ENCODE measurements around the gene SESTD1. TPM values are rescaled to one million over a fixed set of nuclear protein-coding genes. Genes with fewer than 3 reads are reported as not detected.
A peak's percentile ranks its signal among the peaks of the same experiment; 100 is the strongest.

SESTD1 gene
- total RNA-seq, 3 donors from 2014 or later, result 54.1 to 137 (median 54.9) TPM

DNA sequence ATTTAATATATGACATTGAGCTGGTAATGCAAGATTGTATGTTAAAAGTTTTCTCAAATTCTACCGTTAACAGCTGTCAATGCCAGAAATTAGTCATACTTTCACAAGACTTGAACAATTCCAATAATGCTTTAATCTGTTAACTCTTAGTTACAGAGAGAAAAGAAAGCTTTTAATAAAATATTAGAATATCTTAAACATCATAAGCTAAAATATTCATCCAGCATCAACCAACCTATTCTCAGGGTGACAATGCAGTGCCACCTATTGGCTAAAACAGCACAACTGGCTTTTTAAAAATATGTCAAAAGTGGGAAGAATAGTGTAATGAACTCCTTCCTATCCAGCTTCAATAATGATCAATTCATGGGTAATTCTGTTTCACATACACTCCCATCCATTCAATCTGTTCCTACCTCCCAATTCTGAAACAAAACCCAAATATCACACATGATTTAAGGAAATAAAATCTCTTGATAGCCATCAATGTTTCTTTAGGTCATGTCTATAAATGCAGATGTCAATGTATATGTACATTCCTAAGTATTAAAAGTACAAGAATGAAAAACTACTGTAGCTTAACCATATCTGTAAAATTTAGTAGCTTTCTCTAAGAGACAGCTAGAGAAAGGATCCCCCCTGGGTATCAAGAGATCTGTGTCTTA lies 134.9 kb downstream of the SESTD1 start:
- Histone ChIP-seq H3K27ac (no peak overlapping the region), H3K4me1 (no peaks in the 10 kb centered on the region), H3K27me3 (no peaks in the 10 kb centered on the region), H3K36me3 (peaks cover 4% of the 10 kb centered on the region), H3K4me3 (no peak overlapping the region), H3K9me3 (no peaks in the 10 kb centered on the region)
- intact Hi-C loops (cut with DNase I; ENCODE audit: low total_unique reads), result no loop called here
- no peak for TF ChIP-seq POLR2A (IDR thresholded peaks at IDR 0.05)
- TF ChIP-seq, protein P1, sequence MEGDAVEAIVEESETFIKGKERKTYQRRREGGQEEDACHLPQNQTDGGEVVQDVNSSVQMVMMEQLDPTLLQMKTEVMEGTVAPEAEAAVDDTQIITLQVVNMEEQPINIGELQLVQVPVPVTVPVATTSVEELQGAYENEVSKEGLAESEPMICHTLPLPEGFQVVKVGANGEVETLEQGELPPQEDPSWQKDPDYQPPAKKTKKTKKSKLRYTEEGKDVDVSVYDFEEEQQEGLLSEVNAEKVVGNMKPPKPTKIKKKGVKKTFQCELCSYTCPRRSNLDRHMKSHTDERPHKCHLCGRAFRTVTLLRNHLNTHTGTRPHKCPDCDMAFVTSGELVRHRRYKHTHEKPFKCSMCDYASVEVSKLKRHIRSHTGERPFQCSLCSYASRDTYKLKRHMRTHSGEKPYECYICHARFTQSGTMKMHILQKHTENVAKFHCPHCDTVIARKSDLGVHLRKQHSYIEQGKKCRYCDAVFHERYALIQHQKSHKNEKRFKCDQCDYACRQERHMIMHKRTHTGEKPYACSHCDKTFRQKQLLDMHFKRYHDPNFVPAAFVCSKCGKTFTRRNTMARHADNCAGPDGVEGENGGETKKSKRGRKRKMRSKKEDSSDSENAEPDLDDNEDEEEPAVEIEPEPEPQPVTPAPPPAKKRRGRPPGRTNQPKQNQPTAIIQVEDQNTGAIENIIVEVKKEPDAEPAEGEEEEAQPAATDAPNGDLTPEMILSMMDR (IDR thresholded peaks at IDR 0.05), result peak in 1 of 3 donors; percentile 25
- TF ChIP-seq POLR2AphosphoS5 (IDR thresholded peaks at IDR 0.05), result no peak
- DNase-seq (ENCODE audit: low spot score in 2 of 2), result no peak

DNA sequence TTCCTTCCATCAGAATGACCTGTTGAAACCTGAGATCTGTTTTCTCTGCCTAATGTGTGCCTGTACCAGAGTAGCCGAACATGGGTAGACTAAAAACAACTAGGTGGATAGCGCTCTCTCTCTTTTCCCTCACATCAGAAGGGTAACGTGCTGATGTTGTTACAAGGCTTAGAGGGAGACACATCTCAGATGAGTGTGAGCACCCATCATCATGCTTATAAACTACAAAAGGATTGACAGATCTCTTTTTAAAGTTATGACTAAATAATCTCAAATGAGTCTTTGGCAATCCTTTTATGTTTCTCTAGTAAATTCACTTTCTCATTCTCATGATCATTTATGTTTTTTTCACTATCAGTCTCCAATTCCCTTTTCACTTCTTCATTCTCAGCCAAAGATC lies 139.2 kb downstream of the SESTD1 start:
- no peaks in the 10 kb centered on the region for H3K36me3 ChIP-seq

DNA sequence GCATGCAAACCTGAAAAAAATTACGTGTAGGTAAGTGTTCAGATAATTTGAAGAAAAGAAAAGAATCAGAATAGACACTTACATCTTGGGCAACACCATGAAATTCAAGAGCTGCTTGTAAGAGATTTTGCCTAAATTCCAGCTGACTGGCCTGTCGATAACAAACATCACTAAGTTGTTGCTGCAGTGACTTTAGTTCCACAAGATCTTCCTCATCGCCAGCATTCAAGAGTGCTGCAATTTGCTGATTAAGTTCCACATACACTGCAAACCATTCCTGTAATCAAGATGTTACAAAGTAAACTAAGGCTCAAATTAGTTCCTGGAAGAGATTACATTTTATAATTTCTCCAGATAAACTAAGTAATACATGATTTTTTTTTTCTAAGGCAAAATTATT lies 140.3 kb downstream of the SESTD1 start:
- Histone ChIP-seq H3K36me3 (no peaks in the 10 kb centered on the region), H3K4me3 (no peak overlapping the region), H3K9me3 (no peaks in the 10 kb centered on the region), H3K27ac (no peak overlapping the region), H3K4me1 (no peaks in the 10 kb centered on the region), H3K27me3 (no peaks in the 10 kb centered on the region)
- intact Hi-C loops (cut with DNase I; ENCODE audit: low total_unique reads), result no loop called here
- TF ChIP-seq, protein P1 (IDR thresholded peaks at IDR 0.05), result no peak
- TF ChIP-seq POLR2A (IDR thresholded peaks at IDR 0.05) (no peak), POLR2AphosphoS5 (IDR thresholded peaks at IDR 0.05) (no peak)
- DNase-seq (ENCODE audit: low spot score in 2 of 2), result no peak

More for the DNA sequence above, 139.2 kb downstream of the SESTD1 start:
- Histone ChIP-seq H3K27me3 (no peaks in the 10 kb centered on the region), H3K27ac (no peak overlapping the region), H3K4me3 (no peak overlapping the region), H3K9me3 (no peaks in the 10 kb centered on the region), H3K4me1 (no peaks in the 10 kb centered on the region)
- intact Hi-C loops (cut with DNase I; ENCODE audit: low total_unique reads), result no loop called here
- TF ChIP-seq POLR2A (IDR thresholded peaks at IDR 0.05) (no peak), POLR2AphosphoS5 (IDR thresholded peaks at IDR 0.05) (no peak)
- TF ChIP-seq, protein P1 (IDR thresholded peaks at IDR 0.05), result no peak
- DNase-seq (ENCODE audit: low spot score in 2 of 2), result no peak

GRCh38 chr2:179123272-179123662 lies 141.4 kb downstream of the SESTD1 start:
- no peaks in the 10 kb centered on the region for H3K4me1 ChIP-seq
- H3K36me3 ChIP-seq, result no peaks in the 10 kb centered on the region
- no peaks in the 10 kb centered on the region for H3K9me3 ChIP-seq
- TF ChIP-seq POLR2AphosphoS5 (IDR thresholded peaks at IDR 0.05), result no peak
- TF ChIP-seq POLR2A (IDR thresholded peaks at IDR 0.05), result no peak
- TF ChIP-seq, protein P1 (IDR thresholded peaks at IDR 0.05), result no peak
- H3K27me3 ChIP-seq, result no peaks in the 10 kb centered on the region
- no peak for DNase-seq (ENCODE audit: low spot score in 2 of 2)
- intact Hi-C loops (cut with DNase I; ENCODE audit: low total_unique reads), result no loop called here
- H3K27ac ChIP-seq, result no peak overlapping the region
- no peak overlapping the region for H3K4me3 ChIP-seq

DNA sequence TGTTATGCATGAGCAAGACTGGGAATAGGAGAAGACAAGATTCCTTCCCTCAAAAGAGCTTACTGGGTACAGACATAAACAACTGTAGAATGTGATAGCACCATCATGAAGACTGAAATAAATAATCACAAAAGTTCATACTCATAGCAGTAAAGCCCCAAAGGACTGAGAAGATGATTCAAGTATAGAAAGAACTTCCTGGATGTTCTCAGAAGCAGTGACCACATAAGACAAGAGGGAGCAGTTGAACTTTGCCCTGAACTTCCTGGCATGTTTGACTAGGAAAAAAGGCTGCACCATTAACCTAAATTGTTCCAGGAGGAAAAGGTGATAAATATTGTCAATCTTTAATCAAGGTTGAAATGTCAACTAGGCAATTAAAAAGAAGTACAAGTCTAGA lies 156.9 kb downstream of the SESTD1 start:
- Histone ChIP-seq H3K4me3 (no peak overlapping the region), H3K27ac (peak overlapping the region in 1 of 2 donors; percentile 11), H3K36me3 (peaks cover 11% of the 10 kb centered on the region), H3K27me3 (no peaks in the 10 kb centered on the region), H3K9me3 (no peaks in the 10 kb centered on the region), H3K4me1 (no peaks in the 10 kb centered on the region)
- intact Hi-C loops (cut with DNase I; ENCODE audit: low total_unique reads), result no loop called here
- TF ChIP-seq POLR2AphosphoS5 (IDR thresholded peaks at IDR 0.05) (no peak), POLR2A (IDR thresholded peaks at IDR 0.05) (no peak)
- TF ChIP-seq, protein P1 (IDR thresholded peaks at IDR 0.05), result no peak
- DNase-seq (ENCODE audit: low spot score in 2 of 2), result no peak
